PC-9 (cell line): ENCODE data around the gene FIG4. TPM values are rescaled to one million over a fixed set of nuclear protein-coding genes. Genes with fewer than 3 reads are reported as not detected.

Experiments
- BruUV-seq: library from RNA; stranded (reverse); fragments of 400-500 nt; replicated peaks from 2 replicates; lab custom pipeline; 2021; lab: Mats Ljungman, UMichigan
- CTCF ChIA-PET: fragments of 300-600 bp; sonication (Branson Sonifier 250); formaldehyde crosslinking; loops from one replicate; lab custom pipeline; 2022; ENCODE audit warnings: antibody characterized with exemption; lab: Charles Lee
- POLR2A ChIA-PET: fragments of 300-600 bp; sonication (Branson Sonifier 250); formaldehyde crosslinking; loops from one replicate; lab custom pipeline; 2022; ENCODE audit warnings: antibody characterized with exemption; ENCODE audit not compliant: unreplicated experiment; lab: Charles Lee
- DNase-seq, 2 experiments: peaks; one replicate each; pipeline versions ENCODE4 v3.0.0 to v3.0.0-alpha.2; 2015 to 2022; ENCODE audit warnings: mixed read lengths in 1 of 2
- H2AFZ ChIP-seq: fragments of 200-600 bp; sonication (generic); 2 replicates; pipeline ENCODE4 v1.8.1; 2017; ENCODE audit warnings: antibody characterized with exemption
- H3F3A ChIP-seq: fragments of 200-600 bp; sonication (generic); 2 replicates; pipeline ENCODE4 v1.8.1; 2017; ENCODE audit warnings: antibody characterized with exemption, mild to moderate bottlenecking, low read depth; ENCODE audit not compliant: insufficient read depth
- H3K27ac ChIP-seq: fragments of 200-600 bp; sonication (generic); 2 replicates; pipeline ENCODE4 v1.6.1; 2016; ENCODE audit warnings: mixed run types
- H3K27me3 ChIP-seq: fragments of 200-600 bp; sonication (generic); 2 replicates; pipeline ENCODE4 v1.6.1; 2016; ENCODE audit warnings: low read depth, mixed run types; ENCODE audit not compliant: insufficient read depth
- H3K36me3 ChIP-seq: fragments of 200-600 bp; sonication (generic); 2 replicates; pipeline ENCODE4 v1.6.1; 2016; ENCODE audit warnings: low read depth, mixed run types
- H3K4me1 ChIP-seq: fragments of 200-600 bp; sonication (generic); replicated peaks from 2 replicates; pipeline ENCODE4 v1.6.1; 2016; ENCODE audit warnings: mixed run types; ENCODE audit not compliant: insufficient read depth
- H3K4me2 ChIP-seq: fragments of 200-600 bp; sonication (generic); 2 replicates; pipeline ENCODE4 v1.6.1; 2017; ENCODE audit warnings: mixed run types
- H3K4me3 ChIP-seq: fragments of 200-600 bp; sonication (generic); 2 replicates; pipeline ENCODE4 v1.6.1; 2016; ENCODE audit warnings: mixed run types
- H3K79me2 ChIP-seq: fragments of 200-600 bp; sonication (generic); 2 replicates; pipeline ENCODE4 v1.6.1; 2017; ENCODE audit warnings: low read depth, mixed run types
- H3K9me2 ChIP-seq: fragments of 200-600 bp; sonication (generic); 2 replicates; pipeline ENCODE4 v1.8.1; 2017; ENCODE audit warnings: mild to moderate bottlenecking; ENCODE audit not compliant: insufficient read depth
- H3K9me3 ChIP-seq: fragments of 200-600 bp; sonication (generic); 2 replicates; pipeline ENCODE4 v1.8.1; 2016; ENCODE audit warnings: low read depth; ENCODE audit not compliant: insufficient read depth
- H4K20me1 ChIP-seq: fragments of 200-600 bp; sonication (generic); 2 replicates; pipeline ENCODE4 v1.8.1; 2017; ENCODE audit not compliant: insufficient read depth
- CTCF ChIP-seq: fragments of 200-600 bp; sonication (generic); conservative IDR thresholded peaks from 2 replicates; pipeline ENCODE4 v1.6.1; 2017; ENCODE audit warnings: mixed run types, antibody characterized with exemption, mild to moderate bottlenecking, moderate library complexity
- EZH2 ChIP-seq: fragments of 200-600 bp; sonication (generic); IDR thresholded peaks from 2 replicates; pipeline ENCODE4 v1.8.0; 2017; ENCODE audit warnings: antibody characterized with exemption, low read depth
- intact Hi-C: fragments of 100-400 bp; cut with micrococcal nuclease; formaldehyde crosslinking; loops from one replicate; pipeline ENCODE4 v1.10.0; 2022; ENCODE audit not compliant: unreplicated experiment
- total RNA-seq: library from RNA; stranded (reverse); gene quantifications from 2 replicates; pipeline ENCODE4 v1.2.3, GENCODE V29; 2021

The FIG4 gene
- total RNA-seq, 1 experiment from 2014 or later = 16.5 TPM

GRCh38 chr6:109861946-109862345 is 170.8 kb downstream of the FIG4 start:
- no peak overlapping the region for H3K4me2 ChIP-seq
- H3K27me3 ChIP-seq = no peaks in the 10 kb centered on the region
- no peaks in the 10 kb centered on the region for H3K79me2 ChIP-seq
- H3F3A ChIP-seq = no peaks in the 10 kb centered on the region
- H3K4me3 ChIP-seq = no peak overlapping the region
- no TSS peak for BruUV-seq
- no peak overlapping the region for H3K27ac ChIP-seq
- no peaks in the 10 kb centered on the region for H4K20me1 ChIP-seq
- intact Hi-C loops = no loop called here
- TF ChIP-seq EZH2 (no peak), CTCF (no peak)
- ChIA-PET CTCF (interaction anchor here (0.7 kb wide), 1 partner anchor 920 kb away, joined by 3 read pairs; no protein-coding TSS in a partner anchor), POLR2A (no interaction called here)
- no peaks in the 10 kb centered on the region for H3K36me3 ChIP-seq
- no peak overlapping the region for H2AFZ ChIP-seq
- peaks cover 7% of the 10 kb centered on the region; the same call in 1 of the 2 replicates for H3K9me3 ChIP-seq
- DNase-seq = no peak
- H3K9me2 ChIP-seq = no peaks in the 10 kb centered on the region
- H3K4me1 ChIP-seq = no peaks in the 10 kb centered on the region

- no TSS peak for BruUV-seq
- ChIA-PET CTCF (no interaction called here), POLR2A (no interaction called here)
- H3K27ac ChIP-seq = no peak overlapping the region
- H3K79me2 ChIP-seq = no peaks in the 10 kb centered on the region
- TF ChIP-seq CTCF = no peak
- TF ChIP-seq EZH2 = no peak
- no peaks in the 10 kb centered on the region for H3K4me1 ChIP-seq
- no peak overlapping the region for H3K4me3 ChIP-seq
- H3F3A ChIP-seq = no peaks in the 10 kb centered on the region
- no peaks in the 10 kb centered on the region for H3K27me3 ChIP-seq
- H3K9me2 ChIP-seq = no peaks in the 10 kb centered on the region
- no peak for DNase-seq
- intact Hi-C loops = no loop called here
- H2AFZ ChIP-seq = no peak overlapping the region
- H3K4me2 ChIP-seq = no peak overlapping the region
- H3K36me3 ChIP-seq = no peaks in the 10 kb centered on the region
- H3K9me3 ChIP-seq = peaks cover 7% of the 10 kb centered on the region; the same call in 1 of the 2 replicates
- H4K20me1 ChIP-seq = no peaks in the 10 kb centered on the region
Observed at GRCh38 chr6:109864050-109864449, 173.0 kb downstream of the FIG4 start.

- Histone ChIP-seq H3K27me3 (no peaks in the 10 kb centered on the region), H3K36me3 (no peaks in the 10 kb centered on the region), H2AFZ (no peak overlapping the region), H4K20me1 (no peaks in the 10 kb centered on the region), H3K27ac (no peak overlapping the region), H3K4me1 (no peaks in the 10 kb centered on the region), H3K9me3 (peaks cover 7% of the 10 kb centered on the region; the same call in 1 of the 2 replicates), H3K79me2 (no peaks in the 10 kb centered on the region), H3K9me2 (no peaks in the 10 kb centered on the region), H3K4me3 (no peak overlapping the region), H3K4me2 (no peak overlapping the region), H3F3A (no peaks in the 10 kb centered on the region)
- no peak for DNase-seq
- POLR2A ChIA-PET = no interaction called here
- TF ChIP-seq CTCF (no peak), EZH2 (no peak)
- CTCF ChIA-PET = no interaction called here
- intact Hi-C loops = no loop called here
- no TSS peak for BruUV-seq
Observed at GRCh38 chr6:109865968-109866367, 174.9 kb downstream of the FIG4 start.
